HFFc6 (cell line): ENCODE data around the gene TTC8. TPM values are rescaled to one million over a fixed set of nuclear protein-coding genes. Genes with fewer than 3 reads are reported as not detected.
A peak's percentile ranks its signal among the peaks of the same experiment; 100 is the strongest.
"Not testable (repeated sequence)": the region's sequence is repeated elsewhere in the genome, so short reads cannot be mapped to it uniquely, and the experiment has no call there.

Source experiments
- DNase-seq: peaks from one replicate; pipeline ENCODE4 v3.0.0-alpha.2; 2018
- H3K27ac Mint-ChIP-seq: 2 replicates; pipeline ENCODE4 v1.8.0; 2020; ENCODE audit warnings: mild to moderate bottlenecking, mixed read lengths
- H3K27me3 Mint-ChIP-seq: 2 replicates; pipeline ENCODE4 v1.8.0; 2021; ENCODE audit warnings: mild to moderate bottlenecking, moderate library complexity, mixed read lengths; ENCODE audit not compliant: insufficient read depth
- H3K36me3 Mint-ChIP-seq: 2 replicates; pipeline ENCODE4 v1.8.0; 2021; ENCODE audit warnings: low read depth, mixed read lengths
- H3K4me1 Mint-ChIP-seq: 2 replicates; pipeline ENCODE4 v1.8.0; 2020; ENCODE audit warnings: low read depth, mixed read lengths
- H3K4me3 Mint-ChIP-seq: 2 replicates; pipeline ENCODE4 v1.8.0; 2020; ENCODE audit warnings: mild to moderate bottlenecking, moderate library complexity, mixed read lengths
- H3K9me3 Mint-ChIP-seq: 2 replicates; pipeline ENCODE4 v1.8.0; 2020; ENCODE audit warnings: mild to moderate bottlenecking, mixed read lengths
- total RNA-seq, 6 experiments: library from RNA; stranded (reverse); fragmentation: NEBNext Ultra II Directional; extraction: Animal tissue kit (Norgen Biotek cat#: 25700); gene quantifications; 2 replicates in 1 of 6; 3 replicates in 5 of 6; pipeline ENCODE4 v1.2.3, GENCODE V29; 2021
- TF ChIP-seq, protein P1 (sequence below): fragments of 200-600 bp; sonication (generic); IDR thresholded peaks from 2 replicates; pipeline ENCODE4 v1.5.0; 2021; ENCODE audit warnings: antibody characterized with exemption, mild to moderate bottlenecking

Gene TTC8
- total RNA-seq, 6 experiments from 2014 or later = 51.3 to 70.0 (median 58.5) TPM

DNA sequence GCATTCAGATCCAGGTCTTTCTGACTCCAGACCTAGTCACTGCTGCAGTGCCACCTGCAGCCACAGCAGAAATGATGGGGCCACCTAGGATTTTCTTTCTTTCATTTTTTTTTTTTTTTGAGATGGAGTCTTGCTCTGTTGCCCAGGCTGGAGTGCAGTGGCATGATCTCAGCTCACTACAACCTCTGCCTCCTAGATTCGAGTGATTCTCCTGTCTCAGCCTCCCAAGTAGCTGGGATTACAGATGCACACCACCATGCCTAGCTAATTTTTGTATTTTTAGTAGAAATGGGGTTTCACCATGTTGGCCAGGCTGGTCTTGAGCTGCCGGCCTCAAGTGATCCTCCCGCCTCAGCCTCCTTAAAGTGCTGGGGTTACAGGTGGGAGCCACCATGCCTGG is 33.4 kb downstream of the TTC8 start:
- not testable (repeated sequence) for H3K9me3 Mint-ChIP-seq, DNase-seq, H3K27me3 Mint-ChIP-seq, H3K4me3 Mint-ChIP-seq
- peaks cover 36% of the 10 kb centered on the region for H3K4me1 Mint-ChIP-seq
- peaks cover 52% of the 10 kb centered on the region for H3K36me3 Mint-ChIP-seq
- TF ChIP-seq, protein P1, sequence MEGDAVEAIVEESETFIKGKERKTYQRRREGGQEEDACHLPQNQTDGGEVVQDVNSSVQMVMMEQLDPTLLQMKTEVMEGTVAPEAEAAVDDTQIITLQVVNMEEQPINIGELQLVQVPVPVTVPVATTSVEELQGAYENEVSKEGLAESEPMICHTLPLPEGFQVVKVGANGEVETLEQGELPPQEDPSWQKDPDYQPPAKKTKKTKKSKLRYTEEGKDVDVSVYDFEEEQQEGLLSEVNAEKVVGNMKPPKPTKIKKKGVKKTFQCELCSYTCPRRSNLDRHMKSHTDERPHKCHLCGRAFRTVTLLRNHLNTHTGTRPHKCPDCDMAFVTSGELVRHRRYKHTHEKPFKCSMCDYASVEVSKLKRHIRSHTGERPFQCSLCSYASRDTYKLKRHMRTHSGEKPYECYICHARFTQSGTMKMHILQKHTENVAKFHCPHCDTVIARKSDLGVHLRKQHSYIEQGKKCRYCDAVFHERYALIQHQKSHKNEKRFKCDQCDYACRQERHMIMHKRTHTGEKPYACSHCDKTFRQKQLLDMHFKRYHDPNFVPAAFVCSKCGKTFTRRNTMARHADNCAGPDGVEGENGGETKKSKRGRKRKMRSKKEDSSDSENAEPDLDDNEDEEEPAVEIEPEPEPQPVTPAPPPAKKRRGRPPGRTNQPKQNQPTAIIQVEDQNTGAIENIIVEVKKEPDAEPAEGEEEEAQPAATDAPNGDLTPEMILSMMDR = peak; percentile 50
- peak overlapping the region; percentile 42 for H3K27ac Mint-ChIP-seq

DNA sequence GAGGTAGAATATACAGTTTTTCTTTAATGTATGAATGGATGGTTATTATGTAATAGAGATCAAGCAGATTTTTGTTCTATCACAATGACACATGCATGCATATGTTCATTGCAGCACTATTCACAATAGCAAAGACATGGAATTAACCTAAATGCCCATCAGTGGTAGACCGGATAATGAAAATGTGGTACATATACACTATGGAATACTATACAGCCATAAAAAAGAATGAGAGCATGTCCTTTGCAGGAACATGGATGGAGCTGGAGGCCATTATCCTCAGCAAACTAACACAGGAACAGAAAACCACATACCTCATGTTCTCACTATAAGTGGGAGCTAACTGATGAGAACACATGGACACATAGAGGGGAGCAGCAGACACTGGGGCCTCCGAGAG is 34.7 kb downstream of the TTC8 start:
- not testable (repeated sequence) for H3K4me3 Mint-ChIP-seq

DNA sequence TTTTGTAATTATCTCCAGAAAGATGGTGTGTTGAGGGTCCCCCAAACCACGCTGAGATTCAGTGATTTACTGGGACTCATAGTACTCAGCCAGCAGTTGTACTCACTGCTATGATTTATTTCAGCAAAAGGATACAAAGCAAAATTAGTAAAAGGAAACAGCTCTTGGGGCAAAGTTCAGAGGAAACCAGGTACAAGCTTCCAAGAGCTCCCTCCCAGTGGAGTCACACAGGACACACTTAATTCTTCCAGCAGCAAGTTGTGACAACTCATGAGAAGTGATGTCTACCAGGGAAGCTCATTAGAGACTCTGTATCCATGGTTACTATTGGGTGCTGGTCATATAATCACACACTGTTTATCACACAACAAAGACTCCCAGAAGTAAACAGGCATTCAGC is 38.7 kb downstream of the TTC8 start:
- TF ChIP-seq, protein P1 = no peak
- DNase-seq = no peak
- peaks cover 65% of the 10 kb centered on the region for H3K36me3 Mint-ChIP-seq
- 0 out of 2 replicates have a peak, but pooled peaks cover 4% of the 10 kb centered on the region for H3K9me3 Mint-ChIP-seq
- no peaks in the 10 kb centered on the region; the same call in 1 of the 2 replicates for H3K27me3 Mint-ChIP-seq
- peak overlapping the region; percentile 25 for H3K27ac Mint-ChIP-seq
- no peak overlapping the region for H3K4me3 Mint-ChIP-seq
- H3K4me1 Mint-ChIP-seq = peaks cover 41% of the 10 kb centered on the region

More for the DNA sequence above, 34.7 kb downstream of the TTC8 start:
- peaks cover 51% of the 10 kb centered on the region for H3K36me3 Mint-ChIP-seq
- not testable (repeated sequence) for H3K27ac Mint-ChIP-seq, H3K9me3 Mint-ChIP-seq, DNase-seq, H3K27me3 Mint-ChIP-seq
- H3K4me1 Mint-ChIP-seq = peaks cover 39% of the 10 kb centered on the region

DNA sequence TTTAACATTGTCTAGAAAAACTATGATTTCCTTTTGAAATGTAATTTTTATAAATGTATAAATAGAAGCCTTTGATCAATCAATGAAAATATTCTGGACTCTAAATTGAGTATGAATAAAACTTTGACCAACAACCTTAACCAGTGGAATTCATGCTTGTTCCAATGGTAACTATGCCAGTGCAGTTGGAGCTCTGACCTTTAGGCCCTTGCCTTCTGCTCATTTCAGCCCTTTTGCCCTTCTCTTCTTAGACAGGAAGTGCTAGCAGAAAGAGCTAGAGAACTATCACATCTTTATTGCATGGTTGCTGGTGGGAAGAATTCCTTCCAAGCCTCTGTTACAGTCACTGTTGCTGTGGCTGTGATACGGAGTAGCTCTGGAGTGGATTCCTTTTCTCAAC is 39.7 kb downstream of the TTC8 start:
- 0 out of 2 replicates have a peak, but pooled peaks cover 1% of the 10 kb centered on the region for H3K9me3 Mint-ChIP-seq
- peaks cover 60% of the 10 kb centered on the region for H3K36me3 Mint-ChIP-seq
- H3K27me3 Mint-ChIP-seq = no peaks in the 10 kb centered on the region; the same call in 1 of the 2 replicates
- DNase-seq = no peak
- H3K4me3 Mint-ChIP-seq = no peak overlapping the region
- peaks cover 49% of the 10 kb centered on the region for H3K4me1 Mint-ChIP-seq
- peak overlapping the region; percentile 32; the same call in 1 of the 2 replicates for H3K27ac Mint-ChIP-seq
- TF ChIP-seq, protein P1 = no peak

DNA sequence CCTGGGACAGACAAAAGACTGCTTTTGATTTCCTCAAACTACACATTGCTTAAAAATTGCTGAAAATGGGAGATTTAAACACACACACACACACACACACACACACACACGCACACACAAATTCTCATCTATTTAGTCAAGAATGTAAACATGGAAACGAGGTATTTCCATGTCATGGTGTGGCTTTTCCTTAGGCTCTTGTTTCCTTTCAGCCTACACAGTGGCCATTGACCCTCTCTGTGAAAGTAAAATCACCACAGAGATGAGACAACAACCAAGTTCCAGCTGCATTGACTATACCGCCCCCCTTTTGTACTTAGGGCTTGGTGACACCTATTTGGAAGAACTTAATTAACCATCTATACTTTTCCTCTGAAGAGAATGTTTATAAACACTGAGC is 41.9 kb downstream of the TTC8 start:
- Mint-ChIP-seq H3K27me3 (no peaks in the 10 kb centered on the region; the same call in 1 of the 2 replicates), H3K36me3 (peaks cover 57% of the 10 kb centered on the region), H3K9me3 (no peaks in the 10 kb centered on the region), H3K4me1 (peaks cover 55% of the 10 kb centered on the region), H3K4me3 (peak overlapping the region; percentile 7; the same call in 1 of the 2 replicates), H3K27ac (peak overlapping the region; percentile 65)
- DNase-seq = peak; percentile 41
- TF ChIP-seq, protein P1 = no peak

DNA sequence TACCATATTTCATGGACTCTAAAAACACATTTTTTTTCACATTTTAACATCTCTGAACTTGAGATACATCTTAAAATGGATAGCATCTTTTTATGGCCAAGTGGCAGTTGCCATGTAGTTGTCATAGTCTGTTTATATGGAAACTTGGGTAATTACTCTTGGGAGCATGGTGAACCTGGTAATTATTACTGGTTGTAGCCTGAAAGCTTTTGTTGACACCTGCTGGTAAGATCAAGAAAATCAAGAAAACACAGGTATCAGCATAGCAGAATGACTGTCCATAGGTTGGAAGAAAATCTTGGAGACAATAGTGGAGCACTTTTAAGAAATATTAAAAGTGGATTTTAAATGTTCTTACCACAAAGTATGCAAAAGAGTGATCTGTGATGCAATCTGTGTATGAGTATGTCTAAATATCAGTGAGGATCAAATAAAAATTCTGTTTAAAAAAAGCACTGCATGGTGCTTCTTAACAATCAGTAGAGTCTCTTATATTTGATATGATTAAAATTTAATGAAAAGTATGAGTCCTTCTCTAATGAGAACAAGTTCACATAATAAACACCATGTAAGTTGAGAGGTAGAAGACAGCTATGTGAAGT is 44.2 kb downstream of the TTC8 start:
- peaks cover 54% of the 10 kb centered on the region for H3K36me3 Mint-ChIP-seq
- peak overlapping the region; percentile 60; the same call in 1 of the 2 replicates for H3K27ac Mint-ChIP-seq
- no peak overlapping the region for H3K4me3 Mint-ChIP-seq
- TF ChIP-seq, protein P1 = peak; percentile 76
- peak; percentile 37 for DNase-seq
- H3K27me3 Mint-ChIP-seq = no peaks in the 10 kb centered on the region; the same call in 1 of the 2 replicates
- H3K4me1 Mint-ChIP-seq = peaks cover 49% of the 10 kb centered on the region
- no peaks in the 10 kb centered on the region for H3K9me3 Mint-ChIP-seq
